Activated CD4-positive, alpha-beta T cell treated with anti-CD3 and anti-CD28 coated beads, Interleukin-2, amount 50 U/mL, for 24 hours (primary cell): ENCODE measurements around the gene S100A10.
A peak's percentile ranks its signal among the peaks of the same experiment; 100 is the strongest.

Experiments used
- DNase-seq, 2 donors: peaks; one replicate each; pipeline ENCODE4 v3.0.0-alpha.2; 2020; ENCODE audit warnings: low read depth in 1 of 2, low spot score in 1 of 2

Gene S100A10

GRCh38 chr1:151993734-151994496 lies at the start of gene S100A10:
Gene S100A10, minus strand, starts transcription at chr1:151993859. Its CDS starts 7,629 bp downstream, at chr1:151986230.
- DNase-seq, result peak; percentile 30 to 43

- DNase-seq, result no peak
Measured at GRCh38 chr1:152042030-152042429, 48.4 kb upstream of the S100A10 start.

GRCh38 chr1:152039886-152040285 lies 46.2 kb upstream of the S100A10 start:
- DNase-seq, result no peak

GRCh38 chr1:152039461-152039860 lies 45.8 kb upstream of the S100A10 start:
- no peak for DNase-seq

- DNase-seq, result no peak
Measured at GRCh38 chr1:152038871-152039270, 45.2 kb upstream of the S100A10 start.

- DNase-seq, result peak; percentile 44 to 47
Measured at GRCh38 chr1:152036267-152037216, 42.9 kb upstream of the S100A10 start, which contains the start of gene S100A11. Gene S100A11, minus strand, starts transcription at chr1:152037004. Its CDS starts 89 bp downstream, at chr1:152036915.

GRCh38 chr1:152035539-152036266 lies 42.0 kb upstream of the S100A10 start:
- no peak for DNase-seq

- peak; percentile 35 to 53 for DNase-seq
Measured at GRCh38 chr1:152034654-152035538, 41.2 kb upstream of the S100A10 start.

- no peak for DNase-seq
Measured at GRCh38 chr1:152034324-152034653, 40.6 kb upstream of the S100A10 start.

GRCh38 chr1:152029929-152030211 lies 36.2 kb upstream of the S100A10 start:
- no peak for DNase-seq

- DNase-seq, result no peak
Measured at GRCh38 chr1:152029144-152029928, 35.7 kb upstream of the S100A10 start.

- no peak for DNase-seq
Measured at GRCh38 chr1:152026895-152027294, 33.2 kb upstream of the S100A10 start.

GRCh38 chr1:152024223-152024622 lies 30.6 kb upstream of the S100A10 start:
- no peak for DNase-seq

GRCh38 chr1:152023221-152023620 lies 29.6 kb upstream of the S100A10 start:
- DNase-seq, result no peak

GRCh38 chr1:152022474-152022873 lies 28.8 kb upstream of the S100A10 start:
- no peak for DNase-seq

- no peak for DNase-seq
Measured at GRCh38 chr1:152021569-152021968, 27.9 kb upstream of the S100A10 start.

- DNase-seq, result no peak
Measured at GRCh38 chr1:152020849-152021248, 27.2 kb upstream of the S100A10 start.

- no peak for DNase-seq
Measured at GRCh38 chr1:152018537-152018936, 24.9 kb upstream of the S100A10 start.

GRCh38 chr1:152015766-152016165 lies 22.1 kb upstream of the S100A10 start:
- no peak for DNase-seq

GRCh38 chr1:152014943-152015342 lies 21.3 kb upstream of the S100A10 start:
- DNase-seq, result no peak
